Measurements from ENCODE around the gene LVRN.

GRCh38 chr5:116071211-116071610, 108.9 kb downstream of the LVRN start:
- TF ChIP-seq CTCF (IDR thresholded peaks at IDR 0.05) = no peak
- no peak for TF ChIP-seq ZFX (IDR thresholded peaks at IDR 0.05; ENCODE audit: borderline replicate concordance)
